Measurements from ENCODE around the gene SDHA.

The SDHA gene

GRCh38 chr5:199197-199949 is 18.7 kb upstream of the SDHA start:
- ChIA-PET CTCF (interaction anchor here (0.7 kb wide), 1 partner anchor 13 kb away, joined by 3 read pairs; no protein-coding TSS in a partner anchor), POLR2A (interaction anchor here (1.1 kb wide), 1 partner anchor 19 kb away, joined by 3 read pairs; the partner anchor contains the start of genes CCDC127 and SDHA)
- Histone ChIP-seq H3K36me3 (ENCODE audit: control insufficient read depth in 2 of 2, insufficient read depth in 1 of 2, low read length in 2 of 2) (peaks cover 1 to 12% of the 10 kb centered on the region in 2 experiments), H3K9me3 (ENCODE audit: control insufficient read depth, insufficient read depth, low read depth, low read length) (no peaks in the 10 kb centered on the region), H3K27ac (ENCODE audit: extremely low read depth, low read depth, low read length) (no peak overlapping the region), H3K4me1 (ENCODE audit: control insufficient read depth, insufficient read depth, low read length) (no peaks in the 10 kb centered on the region), H3K4me3 (ENCODE audit: low read depth, low read length) (no peak overlapping the region)
- TF ChIP-seq ZBTB6 (tag by site-specific recombination; IDR thresholded peaks at IDR 0.05) (0 out of 2 replicates have a peak, but pooled peaks have one; percentile 37), ZNF521 (tag by site-specific recombination; IDR thresholded peaks at IDR 0.05) (no peak), GLIS2 (tag by site-specific recombination; IDR thresholded peaks at IDR 0.05) (0 out of 2 replicates have a peak, but pooled peaks have one; percentile 30)

DNA sequence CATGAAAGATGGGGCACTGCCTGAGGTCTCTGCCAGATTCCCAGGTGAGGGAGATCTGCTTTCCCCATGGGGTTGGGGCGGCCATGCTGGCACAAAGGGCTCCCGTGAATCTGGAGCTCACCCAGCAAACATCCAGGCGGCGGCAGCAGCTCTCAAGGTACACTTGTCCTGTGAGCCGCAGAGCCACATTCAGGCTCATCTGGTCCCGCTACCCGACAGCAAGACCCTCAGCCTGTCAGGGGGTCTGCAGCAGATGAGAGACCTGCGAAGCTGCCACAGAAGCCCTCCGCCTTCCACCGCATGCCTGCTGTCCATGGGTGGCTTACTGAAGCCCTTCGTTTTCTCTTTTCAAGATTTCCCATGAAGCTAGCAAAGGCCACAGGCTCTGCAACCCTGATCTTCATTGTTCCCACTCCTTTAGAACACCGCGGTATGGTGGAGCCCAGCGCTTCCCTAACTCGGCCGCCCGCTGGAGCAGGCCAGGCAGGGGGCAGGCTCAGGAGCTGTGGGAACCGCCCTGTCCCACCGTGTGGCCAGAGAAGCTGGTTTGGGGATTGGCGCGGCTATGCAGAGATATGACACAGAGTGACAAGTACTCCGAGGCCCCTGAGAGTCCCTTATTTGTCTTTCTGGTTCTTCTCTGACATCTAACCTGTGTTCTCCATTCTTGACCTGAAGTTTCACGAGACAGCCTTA is 18.0 kb upstream of the SDHA start:
- Histone ChIP-seq H3K9me3 (ENCODE audit: control insufficient read depth, insufficient read depth, low read depth, low read length) (no peaks in the 10 kb centered on the region), H3K27ac (ENCODE audit: extremely low read depth, low read depth, low read length) (no peak overlapping the region), H3K36me3 (ENCODE audit: control insufficient read depth in 2 of 2, insufficient read depth in 1 of 2, low read length in 2 of 2) (peaks cover 8 to 19% of the 10 kb centered on the region in 2 experiments), H3K4me1 (ENCODE audit: control insufficient read depth, insufficient read depth, low read length) (no peaks in the 10 kb centered on the region), H3K4me3 (ENCODE audit: low read depth, low read length) (no peak overlapping the region)
- ChIA-PET CTCF (interaction anchor here (0.7 to 1.7 kb wide), 2 partner anchors 12 to 13 kb away, joined by 3 to 7 read pairs; no protein-coding TSS in a partner anchor), POLR2A (interaction anchor here (1.1 kb wide), 1 partner anchor 18 kb away, joined by 3 read pairs; the partner anchor contains the start of genes CCDC127 and SDHA)
- no peak for TF ChIP-seq OVOL3 (tag by site-specific recombination; IDR thresholded peaks at IDR 0.05)
- TF ChIP-seq ZNF629 (tag by site-specific recombination; IDR thresholded peaks at IDR 0.05), result no peak
- TF ChIP-seq MYNN (tag by site-specific recombination; IDR thresholded peaks at IDR 0.05; ENCODE audit: borderline replicate concordance), result no peak
- no peak for TF ChIP-seq ZNF202 (tag by site-specific recombination; IDR thresholded peaks at IDR 0.05; ENCODE audit: borderline replicate concordance)
- no peak for TF ChIP-seq ZBTB20 (tag by site-specific recombination; IDR thresholded peaks at IDR 0.05)
- TF ChIP-seq KLF7 (tag by site-specific recombination; IDR thresholded peaks at IDR 0.05; ENCODE audit: borderline replicate concordance), result no peak
- TF ChIP-seq, protein P1, sequence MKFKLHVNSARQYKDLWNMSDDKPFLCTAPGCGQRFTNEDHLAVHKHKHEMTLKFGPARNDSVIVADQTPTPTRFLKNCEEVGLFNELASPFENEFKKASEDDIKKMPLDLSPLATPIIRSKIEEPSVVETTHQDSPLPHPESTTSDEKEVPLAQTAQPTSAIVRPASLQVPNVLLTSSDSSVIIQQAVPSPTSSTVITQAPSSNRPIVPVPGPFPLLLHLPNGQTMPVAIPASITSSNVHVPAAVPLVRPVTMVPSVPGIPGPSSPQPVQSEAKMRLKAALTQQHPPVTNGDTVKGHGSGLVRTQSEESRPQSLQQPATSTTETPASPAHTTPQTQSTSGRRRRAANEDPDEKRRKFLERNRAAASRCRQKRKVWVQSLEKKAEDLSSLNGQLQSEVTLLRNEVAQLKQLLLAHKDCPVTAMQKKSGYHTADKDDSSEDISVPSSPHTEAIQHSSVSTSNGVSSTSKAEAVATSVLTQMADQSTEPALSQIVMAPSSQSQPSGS (tag by site-specific recombination; IDR thresholded peaks at IDR 0.05; ENCODE audit: low read depth), result no peak
- no peak for TF ChIP-seq ZXDB (tag by site-specific recombination; IDR thresholded peaks at IDR 0.05)
- TF ChIP-seq ZNF624 (tag by site-specific recombination; IDR thresholded peaks at IDR 0.05), result no peak

DNA sequence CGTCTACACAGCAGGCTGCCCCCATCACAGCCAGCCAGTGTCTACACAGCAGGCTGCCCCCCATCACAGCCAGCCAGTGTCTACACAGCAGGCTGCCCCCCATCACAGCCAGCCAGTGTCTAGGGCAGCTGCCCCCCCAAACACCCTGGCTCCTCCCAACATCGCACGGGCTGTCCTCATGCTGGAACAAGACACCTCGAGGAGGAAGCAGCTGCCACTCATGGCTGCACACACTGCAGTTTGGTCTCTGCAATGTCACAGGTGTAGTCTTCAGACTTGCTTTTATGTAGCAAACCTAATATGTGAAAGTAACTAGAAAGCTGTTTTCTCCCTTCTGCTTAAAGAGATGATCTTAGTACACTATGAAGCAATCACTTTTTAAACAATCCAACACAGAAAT is 17.1 kb upstream of the SDHA start:
- Histone ChIP-seq H3K4me3 (ENCODE audit: low read depth, low read length) (no peak overlapping the region), H3K27ac (ENCODE audit: extremely low read depth, low read depth, low read length) (no peak overlapping the region), H3K4me1 (ENCODE audit: control insufficient read depth, insufficient read depth, low read length) (no peaks in the 10 kb centered on the region), H3K36me3 (ENCODE audit: control insufficient read depth in 2 of 2, insufficient read depth in 1 of 2, low read length in 2 of 2) (peaks cover 12 to 28% of the 10 kb centered on the region in 2 experiments), H3K9me3 (ENCODE audit: control insufficient read depth, insufficient read depth, low read depth, low read length) (no peaks in the 10 kb centered on the region)
- POLR2A ChIA-PET, result interaction anchor here (0.9 kb wide), 1 partner anchor 17 kb away, joined by 5 read pairs; the partner anchor contains the start of genes CCDC127 and SDHA
- CTCF ChIA-PET, result interaction anchor here (1.7 kb wide), 1 partner anchor 13 kb away, joined by 7 read pairs; no protein-coding TSS in a partner anchor
- TF ChIP-seq ZNF184 (tag by site-specific recombination; IDR thresholded peaks at IDR 0.05) (no peak), ZIC2 (tag by site-specific recombination; IDR thresholded peaks at IDR 0.05) (peak; percentile 90), PRDM1 (tag by site-specific recombination; IDR thresholded peaks at IDR 0.05) (peak; percentile 22; the same call in 1 of the 2 replicates)
